Measurements from ENCODE around the gene SLC38A8. TPM values are rescaled to one million over a fixed set of nuclear protein-coding genes. Genes with fewer than 3 reads are reported as not detected.

Gene SLC38A8
- total RNA-seq, 1 donor from 2014 or later = not detected

DNA sequence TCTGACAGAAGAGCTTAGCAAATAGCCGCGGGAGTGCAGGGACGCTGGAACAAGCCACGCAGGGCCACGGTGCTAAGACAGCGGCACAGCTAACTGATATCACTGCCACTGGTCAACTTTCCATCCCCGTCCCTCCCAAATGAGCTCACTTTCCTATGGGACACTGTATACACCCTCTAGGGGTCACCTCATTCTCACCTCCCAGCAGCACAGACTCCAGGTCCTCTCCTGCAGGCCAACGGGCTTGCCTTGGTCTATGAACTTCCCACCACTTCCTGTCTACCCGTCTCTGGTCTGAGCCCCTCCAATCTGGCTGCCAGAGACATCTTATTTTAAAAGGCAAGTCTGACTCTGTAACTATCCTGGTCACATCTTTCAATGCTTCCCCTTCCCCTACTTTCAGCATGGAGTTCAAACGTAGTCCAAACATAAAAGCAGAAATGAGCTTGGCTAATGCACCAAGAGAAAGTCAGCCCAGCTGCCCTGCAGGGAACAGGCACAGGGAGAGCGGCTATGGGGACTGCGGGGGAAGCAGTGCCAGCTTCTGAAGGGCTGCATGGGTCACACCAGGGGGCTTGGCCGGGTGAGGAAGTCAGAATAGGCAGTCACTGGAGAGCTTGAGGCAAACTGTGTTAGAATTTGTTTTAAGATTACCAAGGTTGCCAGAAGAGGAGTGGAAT, 26.3 kb upstream of the SLC38A8 start:
- DNase-seq (ENCODE audit: extremely low spot score, unreplicated experiment) = no peak
- TF ChIP-seq, protein P1, sequence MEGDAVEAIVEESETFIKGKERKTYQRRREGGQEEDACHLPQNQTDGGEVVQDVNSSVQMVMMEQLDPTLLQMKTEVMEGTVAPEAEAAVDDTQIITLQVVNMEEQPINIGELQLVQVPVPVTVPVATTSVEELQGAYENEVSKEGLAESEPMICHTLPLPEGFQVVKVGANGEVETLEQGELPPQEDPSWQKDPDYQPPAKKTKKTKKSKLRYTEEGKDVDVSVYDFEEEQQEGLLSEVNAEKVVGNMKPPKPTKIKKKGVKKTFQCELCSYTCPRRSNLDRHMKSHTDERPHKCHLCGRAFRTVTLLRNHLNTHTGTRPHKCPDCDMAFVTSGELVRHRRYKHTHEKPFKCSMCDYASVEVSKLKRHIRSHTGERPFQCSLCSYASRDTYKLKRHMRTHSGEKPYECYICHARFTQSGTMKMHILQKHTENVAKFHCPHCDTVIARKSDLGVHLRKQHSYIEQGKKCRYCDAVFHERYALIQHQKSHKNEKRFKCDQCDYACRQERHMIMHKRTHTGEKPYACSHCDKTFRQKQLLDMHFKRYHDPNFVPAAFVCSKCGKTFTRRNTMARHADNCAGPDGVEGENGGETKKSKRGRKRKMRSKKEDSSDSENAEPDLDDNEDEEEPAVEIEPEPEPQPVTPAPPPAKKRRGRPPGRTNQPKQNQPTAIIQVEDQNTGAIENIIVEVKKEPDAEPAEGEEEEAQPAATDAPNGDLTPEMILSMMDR (conservative IDR thresholded peaks at IDR 0.05) = no peak
- Mint-ChIP-seq H3K9me3 (no peaks in the 10 kb centered on the region), H3K27me3 (no peaks in the 10 kb centered on the region), H3K4me3 (no peak overlapping the region), H3K36me3 (peaks cover 15% of the 10 kb centered on the region), H3K27ac (no peak overlapping the region), H3K4me1 (ENCODE audit: unreplicated experiment) (no peaks in the 10 kb centered on the region)

DNA sequence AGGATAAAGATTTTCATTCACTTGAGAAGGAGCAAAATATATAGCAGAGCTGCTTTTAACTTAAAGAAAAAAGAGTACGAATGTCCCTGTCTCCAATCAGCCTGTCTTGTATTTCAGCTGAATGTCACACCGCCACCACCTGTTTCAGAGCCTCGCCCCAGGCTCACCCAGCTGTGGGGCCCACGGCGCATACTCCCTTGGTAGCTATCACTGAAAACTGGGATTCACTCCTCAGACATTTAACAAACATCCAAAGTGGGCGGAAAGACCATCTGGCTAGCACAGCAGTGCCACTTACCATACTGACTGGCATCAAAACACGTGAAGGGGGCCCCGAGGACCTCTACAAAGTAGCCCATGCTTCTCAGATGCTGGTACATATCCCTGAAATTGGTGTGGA, 25.4 kb upstream of the SLC38A8 start:
- H3K4me1 Mint-ChIP-seq (ENCODE audit: unreplicated experiment) = no peaks in the 10 kb centered on the region
- H3K27ac Mint-ChIP-seq = no peak overlapping the region
- no peaks in the 10 kb centered on the region for H3K27me3 Mint-ChIP-seq
- no peak overlapping the region for H3K4me3 Mint-ChIP-seq
- no peak for DNase-seq (ENCODE audit: extremely low spot score, unreplicated experiment)
- H3K36me3 Mint-ChIP-seq = peaks cover 16% of the 10 kb centered on the region
- TF ChIP-seq, protein P1 (conservative IDR thresholded peaks at IDR 0.05) = no peak
- no peaks in the 10 kb centered on the region for H3K9me3 Mint-ChIP-seq

DNA sequence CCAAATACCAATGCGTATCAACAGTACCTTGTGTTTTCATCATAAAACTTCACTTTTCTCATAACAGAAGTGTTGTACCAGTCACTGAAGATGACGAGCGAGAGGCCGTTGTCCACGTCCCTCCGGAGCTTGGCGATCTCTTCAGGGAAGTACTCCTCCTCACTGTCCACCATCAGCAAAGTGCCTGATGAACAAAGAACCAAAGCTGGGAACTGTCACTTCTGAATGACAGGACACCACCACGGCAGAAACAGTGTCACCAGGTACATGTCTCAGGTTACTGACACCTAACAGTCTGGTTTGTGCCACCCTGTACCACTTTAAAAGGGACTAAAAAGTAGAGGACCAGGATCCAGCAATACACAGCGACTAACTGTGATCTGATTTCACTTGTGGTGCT, 25.0 kb upstream of the SLC38A8 start:
- no peaks in the 10 kb centered on the region for H3K9me3 Mint-ChIP-seq
- H3K27ac Mint-ChIP-seq = no peak overlapping the region
- TF ChIP-seq, protein P1 (conservative IDR thresholded peaks at IDR 0.05) = no peak
- DNase-seq (ENCODE audit: extremely low spot score, unreplicated experiment) = no peak
- H3K4me3 Mint-ChIP-seq = no peak overlapping the region
- H3K27me3 Mint-ChIP-seq = no peaks in the 10 kb centered on the region
- H3K36me3 Mint-ChIP-seq = peaks cover 20% of the 10 kb centered on the region
- peaks cover 3% of the 10 kb centered on the region for H3K4me1 Mint-ChIP-seq (ENCODE audit: unreplicated experiment)

DNA sequence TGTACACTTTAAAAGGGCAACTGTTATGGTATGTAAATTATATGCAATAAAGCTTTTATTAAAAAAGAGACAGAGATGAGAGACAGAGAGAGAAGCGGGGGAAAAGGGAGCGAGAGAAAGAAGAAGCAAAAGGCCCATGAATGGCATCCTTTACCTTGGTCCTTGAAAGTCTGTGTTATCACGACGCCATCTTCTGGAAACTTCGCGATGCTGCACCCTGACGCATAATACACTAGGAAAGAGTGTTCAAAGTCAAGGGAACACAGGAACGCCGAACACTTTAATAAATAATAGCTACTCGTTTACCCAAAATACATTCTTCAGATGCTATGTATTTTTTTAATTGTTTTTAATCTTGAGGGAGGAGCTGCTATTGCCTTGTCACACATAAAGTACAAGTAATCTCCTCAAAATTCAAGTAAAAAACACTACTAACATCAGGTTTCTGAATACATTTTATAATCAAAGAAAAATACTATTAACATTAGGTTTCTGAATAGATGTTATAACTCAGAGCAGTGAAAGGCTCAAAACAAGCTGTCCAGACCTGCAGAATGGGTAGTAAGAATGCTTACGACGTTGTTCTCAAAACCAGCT, 23.0 kb upstream of the SLC38A8 start:
- H3K36me3 Mint-ChIP-seq = peaks cover 10% of the 10 kb centered on the region
- DNase-seq (ENCODE audit: extremely low spot score, unreplicated experiment) = no peak
- TF ChIP-seq, protein P1 (conservative IDR thresholded peaks at IDR 0.05) = peak; percentile 92
- no peak overlapping the region for H3K27ac Mint-ChIP-seq
- no peaks in the 10 kb centered on the region for H3K27me3 Mint-ChIP-seq
- H3K4me1 Mint-ChIP-seq (ENCODE audit: unreplicated experiment) = peaks cover 5% of the 10 kb centered on the region
- no peak overlapping the region for H3K4me3 Mint-ChIP-seq
- no peaks in the 10 kb centered on the region for H3K9me3 Mint-ChIP-seq

DNA sequence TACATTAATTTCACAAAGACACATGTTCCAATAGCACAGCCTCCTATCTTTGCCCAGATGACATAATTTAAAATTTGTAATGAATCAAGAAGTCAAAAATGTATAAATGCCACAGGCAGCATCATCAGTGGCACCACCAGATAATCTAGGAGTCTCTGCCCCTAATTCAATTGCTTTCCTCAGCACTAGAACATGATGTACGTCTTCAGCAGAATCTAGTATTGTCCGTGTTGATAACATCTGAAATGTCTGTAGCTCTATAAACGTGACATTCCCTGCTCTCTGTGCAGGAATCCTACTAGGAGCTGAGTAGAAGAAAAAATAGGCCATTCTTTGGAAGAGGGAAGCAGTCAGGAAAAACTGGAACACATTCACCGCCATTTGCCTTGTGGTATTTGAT, 21.4 kb upstream of the SLC38A8 start:
- Mint-ChIP-seq H3K9me3 (no peaks in the 10 kb centered on the region), H3K4me1 (ENCODE audit: unreplicated experiment) (peaks cover 5% of the 10 kb centered on the region), H3K4me3 (no peak overlapping the region), H3K36me3 (peaks cover 10% of the 10 kb centered on the region), H3K27ac (no peak overlapping the region), H3K27me3 (no peaks in the 10 kb centered on the region)
- TF ChIP-seq, protein P1 (conservative IDR thresholded peaks at IDR 0.05) = no peak
- DNase-seq (ENCODE audit: extremely low spot score, unreplicated experiment) = no peak
